ENCODE results near the gene MYO1E.

- no peak for TF ChIP-seq CTCF (IDR thresholded peaks at IDR 0.05)
- no peak for TF ChIP-seq POLR2A (IDR thresholded peaks at IDR 0.05)
These were observed 248.4 kb downstream of the MYO1E start for GRCh38 chr15:59124261-59124660.
